ENCODE measurements around the gene PKDCC. TPM values are rescaled to one million over a fixed set of nuclear protein-coding genes. Genes with fewer than 3 reads are reported as not detected.

The PKDCC gene
- total and polyA plus RNA-seq, 2 experiments from 2014 or later: 1.2 to 9.9 TPM

DNA sequence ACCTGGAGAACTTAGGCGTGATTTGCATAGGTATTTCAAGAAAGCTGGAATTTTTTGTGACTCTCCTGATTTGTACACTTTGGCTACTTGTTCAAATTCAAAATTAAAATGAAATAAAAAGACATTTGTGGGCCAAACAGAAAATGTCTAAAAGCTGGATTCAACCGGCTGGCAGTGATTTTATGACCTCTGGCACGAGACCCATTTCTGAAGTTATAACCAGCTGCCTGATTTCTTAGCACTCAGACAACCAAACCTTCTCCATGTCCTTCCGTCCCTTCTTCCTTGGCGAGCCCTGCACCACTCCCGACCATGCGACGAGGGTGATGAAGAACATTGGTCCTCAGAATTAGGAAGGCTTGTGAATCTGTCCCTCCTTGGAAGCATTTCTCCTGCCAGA, 19.7 kb downstream of the PKDCC start:
- Histone ChIP-seq H3K27me3 (replicated peaks; ENCODE audit: insufficient read depth) (peaks cover 5% of the 10 kb centered on the region; the same call in 1 of the 2 replicates), H3K4me2 (ENCODE audit: unreplicated experiment) (no peak overlapping the region), H3F3A (ENCODE audit: insufficient read depth) (peaks cover 10% of the 10 kb centered on the region; the same call in 1 of the 2 replicates), H3K36me3 (ENCODE audit: low read depth) (no peaks in the 10 kb centered on the region), H3K4me1 (ENCODE audit: insufficient read depth) (no peaks in the 10 kb centered on the region), H3K9me2 (ENCODE audit: insufficient read depth) (no peaks in the 10 kb centered on the region), H4K20me1 (ENCODE audit: insufficient read depth) (no peaks in the 10 kb centered on the region), H3K79me2 (ENCODE audit: insufficient read depth) (no peaks in the 10 kb centered on the region), H3K9ac (no peak overlapping the region), H3K27ac (no peak overlapping the region), H2AFZ (no peak overlapping the region), H3K4me3 (no peak overlapping the region), H3K9me3 (ENCODE audit: low read depth) (no peaks in the 10 kb centered on the region)
- 29 to 32% methylated on average over 8 of the region's 8 CpGs for WGBS, 2 experiments (ENCODE audit: low coverage in 1 of 2, low lambda C conversion rate in 2 of 2, missing lambda C conversion rate in 2 of 2)
- in situ Hi-C loops (cut with MboI): no loop called here
- no peak for DNase-seq
- TF ChIP-seq EZH2 (IDR thresholded peaks at IDR 0.05; ENCODE audit: insufficient read depth, poor library complexity, severe bottlenecking) (no peak), EZH2phosphoT487 (IDR thresholded peaks at IDR 0.05; ENCODE audit: insufficient read depth, low read depth) (no peak)

DNA sequence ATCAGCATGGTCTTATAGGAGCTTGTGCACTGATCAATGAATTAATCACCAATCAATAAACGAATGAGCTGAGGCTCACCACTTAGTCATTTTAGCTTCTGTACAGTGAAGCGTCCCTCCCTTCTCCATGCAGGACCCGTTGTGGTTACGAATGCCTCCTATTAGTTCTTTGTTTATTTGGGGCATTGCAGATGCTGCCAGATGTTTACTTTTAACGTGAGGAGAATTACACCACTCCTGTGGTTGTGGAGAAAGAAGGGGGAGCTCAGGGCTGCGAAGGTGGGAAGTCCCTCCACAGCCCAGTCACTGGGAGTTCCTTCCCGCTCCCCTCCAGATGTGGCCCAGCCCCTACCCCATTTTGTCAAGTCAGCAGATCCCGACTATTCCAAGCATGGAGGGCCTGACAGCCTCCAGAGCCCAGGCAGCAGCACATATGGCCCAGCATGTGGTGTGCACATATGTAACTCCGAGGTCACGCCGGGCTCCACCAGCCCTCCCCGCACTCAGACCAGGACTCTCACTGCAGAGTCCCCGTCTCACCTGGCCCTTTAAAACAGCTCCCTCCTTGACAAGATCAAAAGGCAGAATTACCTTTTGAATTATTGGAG, 20.9 kb downstream of the PKDCC start:
- H3K4me2 ChIP-seq (ENCODE audit: unreplicated experiment): no peak overlapping the region

DNA sequence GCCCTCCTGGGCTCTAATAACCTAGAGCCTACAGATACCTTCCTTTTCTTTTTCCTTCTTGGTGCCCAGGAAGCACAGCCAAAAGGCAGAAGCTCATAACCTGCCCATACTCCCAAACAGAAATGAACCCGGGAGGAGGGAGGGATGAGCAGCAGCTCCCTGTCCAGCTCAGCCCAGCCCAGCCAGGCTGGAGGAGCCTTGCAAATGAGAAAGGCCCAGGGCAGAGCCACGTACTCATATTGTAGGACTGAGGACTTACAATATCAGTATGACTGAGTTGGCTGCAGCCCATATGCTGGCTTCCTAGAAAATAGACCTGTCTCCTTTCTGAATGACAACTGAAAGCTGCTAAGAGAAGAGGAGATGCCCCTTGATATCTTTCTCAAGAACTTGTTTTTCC, 21.7 kb downstream of the PKDCC start:
- no peak overlapping the region for H2AFZ ChIP-seq
- no peaks in the 10 kb centered on the region for H4K20me1 ChIP-seq (ENCODE audit: insufficient read depth)
- no peaks in the 10 kb centered on the region for H3K4me1 ChIP-seq (ENCODE audit: insufficient read depth)
- H3K4me2 ChIP-seq (ENCODE audit: unreplicated experiment): no peak overlapping the region
- no peak for TF ChIP-seq EZH2 (IDR thresholded peaks at IDR 0.05; ENCODE audit: insufficient read depth, poor library complexity, severe bottlenecking)
- no peak for TF ChIP-seq EZH2phosphoT487 (IDR thresholded peaks at IDR 0.05; ENCODE audit: insufficient read depth, low read depth)
- H3K27me3 ChIP-seq (replicated peaks; ENCODE audit: insufficient read depth): peaks cover 5% of the 10 kb centered on the region; the same call in 1 of the 2 replicates
- in situ Hi-C loops (cut with MboI): no loop called here
- H3K9me3 ChIP-seq (ENCODE audit: low read depth): no peaks in the 10 kb centered on the region
- no peaks in the 10 kb centered on the region for H3K36me3 ChIP-seq (ENCODE audit: low read depth)
- no peaks in the 10 kb centered on the region for H3F3A ChIP-seq (ENCODE audit: insufficient read depth)
- 77 to 83% methylated on average over 2 of the region's 2 CpGs for WGBS, 2 experiments (ENCODE audit: low coverage in 1 of 2, low lambda C conversion rate in 2 of 2, missing lambda C conversion rate in 2 of 2)
- H3K27ac ChIP-seq: no peak overlapping the region
- H3K4me3 ChIP-seq: no peak overlapping the region
- DNase-seq: no peak
- no peaks in the 10 kb centered on the region for H3K79me2 ChIP-seq (ENCODE audit: insufficient read depth)
- H3K9me2 ChIP-seq (ENCODE audit: insufficient read depth): no peaks in the 10 kb centered on the region
- no peak overlapping the region for H3K9ac ChIP-seq

More for the DNA sequence above, 20.9 kb downstream of the PKDCC start:
- H3K36me3 ChIP-seq (ENCODE audit: low read depth): no peaks in the 10 kb centered on the region
- H3F3A ChIP-seq (ENCODE audit: insufficient read depth): peaks cover 2% of the 10 kb centered on the region; the same call in 1 of the 2 replicates
- no peak for TF ChIP-seq EZH2phosphoT487 (IDR thresholded peaks at IDR 0.05; ENCODE audit: insufficient read depth, low read depth)
- in situ Hi-C loops (cut with MboI): no loop called here
- no peaks in the 10 kb centered on the region for H3K4me1 ChIP-seq (ENCODE audit: insufficient read depth)
- H4K20me1 ChIP-seq (ENCODE audit: insufficient read depth): no peaks in the 10 kb centered on the region
- 64 to 70% methylated on average over 13 of the region's 13 CpGs for WGBS, 2 experiments (ENCODE audit: low coverage in 1 of 2, low lambda C conversion rate in 2 of 2, missing lambda C conversion rate in 2 of 2)
- H3K4me3 ChIP-seq: no peak overlapping the region
- H3K9me3 ChIP-seq (ENCODE audit: low read depth): no peaks in the 10 kb centered on the region
- H2AFZ ChIP-seq: no peak overlapping the region
- no peaks in the 10 kb centered on the region for H3K9me2 ChIP-seq (ENCODE audit: insufficient read depth)
- DNase-seq: no peak
- H3K79me2 ChIP-seq (ENCODE audit: insufficient read depth): no peaks in the 10 kb centered on the region
- H3K9ac ChIP-seq: no peak overlapping the region
- H3K27ac ChIP-seq: no peak overlapping the region
- peaks cover 5% of the 10 kb centered on the region; the same call in 1 of the 2 replicates for H3K27me3 ChIP-seq (replicated peaks; ENCODE audit: insufficient read depth)

DNA sequence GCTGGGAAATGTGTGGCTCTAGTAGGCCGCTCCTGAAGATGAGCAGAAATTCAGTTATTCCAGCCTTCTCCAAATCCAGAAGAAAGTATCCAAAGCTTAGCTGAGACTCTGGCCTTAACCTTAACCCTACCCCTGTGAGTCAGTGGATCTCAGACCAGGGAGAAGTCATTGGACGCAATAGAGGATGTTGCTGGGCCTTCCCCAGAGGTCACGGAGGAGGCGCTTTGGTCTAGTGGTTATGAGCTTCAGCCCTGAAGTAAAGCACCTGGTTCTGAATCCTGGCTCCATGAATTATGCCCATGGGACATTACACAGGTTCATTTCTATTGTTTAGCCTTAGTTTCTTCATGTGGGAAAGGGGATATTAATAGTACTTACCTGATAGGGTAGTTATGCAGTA, 24.0 kb downstream of the PKDCC start:
- Histone ChIP-seq H3K27ac (no peak overlapping the region), H3K36me3 (ENCODE audit: low read depth) (no peaks in the 10 kb centered on the region)
- in situ Hi-C loops (cut with MboI): no loop called here

More for the DNA sequence above, 24.0 kb downstream of the PKDCC start:
- H2AFZ ChIP-seq: no peak overlapping the region
- TF ChIP-seq EZH2 (IDR thresholded peaks at IDR 0.05; ENCODE audit: insufficient read depth, poor library complexity, severe bottlenecking): no peak
- TF ChIP-seq EZH2phosphoT487 (IDR thresholded peaks at IDR 0.05; ENCODE audit: insufficient read depth, low read depth): no peak
- no peak for DNase-seq
- no peak overlapping the region for H3K4me3 ChIP-seq
- no peaks in the 10 kb centered on the region for H4K20me1 ChIP-seq (ENCODE audit: insufficient read depth)
- H3K27me3 ChIP-seq (replicated peaks; ENCODE audit: insufficient read depth): peaks cover 5% of the 10 kb centered on the region; the same call in 1 of the 2 replicates
- no peaks in the 10 kb centered on the region for H3K79me2 ChIP-seq (ENCODE audit: insufficient read depth)
- no peak overlapping the region for H3K9ac ChIP-seq
- H3K9me3 ChIP-seq (ENCODE audit: low read depth): no peaks in the 10 kb centered on the region
- WGBS, 2 experiments (ENCODE audit: low coverage in 1 of 2, low lambda C conversion rate in 2 of 2, missing lambda C conversion rate in 2 of 2): 92 to 93% methylated on average over 4 of the region's 4 CpGs
- no peak overlapping the region for H3K4me2 ChIP-seq (ENCODE audit: unreplicated experiment)
- H3K4me1 ChIP-seq (ENCODE audit: insufficient read depth): no peaks in the 10 kb centered on the region
- H3K9me2 ChIP-seq (ENCODE audit: insufficient read depth): no peaks in the 10 kb centered on the region
- no peaks in the 10 kb centered on the region for H3F3A ChIP-seq (ENCODE audit: insufficient read depth)
